GM18907 (cell line): ENCODE measurements around the gene DOCK1.
"Not testable (repeated sequence)": the region's sequence is repeated elsewhere in the genome, so short reads cannot be mapped to it uniquely, and the experiment has no call there.

Source experiments
- ATAC-seq: cut with Tn5 transposase; IDR thresholded peaks from one replicate; pipeline ENCODE4 v1.9.1; 2021; ENCODE audit warnings: mild to moderate bottlenecking, moderate library complexity; ENCODE audit not compliant: unreplicated experiment

DOCK1 gene

DNA sequence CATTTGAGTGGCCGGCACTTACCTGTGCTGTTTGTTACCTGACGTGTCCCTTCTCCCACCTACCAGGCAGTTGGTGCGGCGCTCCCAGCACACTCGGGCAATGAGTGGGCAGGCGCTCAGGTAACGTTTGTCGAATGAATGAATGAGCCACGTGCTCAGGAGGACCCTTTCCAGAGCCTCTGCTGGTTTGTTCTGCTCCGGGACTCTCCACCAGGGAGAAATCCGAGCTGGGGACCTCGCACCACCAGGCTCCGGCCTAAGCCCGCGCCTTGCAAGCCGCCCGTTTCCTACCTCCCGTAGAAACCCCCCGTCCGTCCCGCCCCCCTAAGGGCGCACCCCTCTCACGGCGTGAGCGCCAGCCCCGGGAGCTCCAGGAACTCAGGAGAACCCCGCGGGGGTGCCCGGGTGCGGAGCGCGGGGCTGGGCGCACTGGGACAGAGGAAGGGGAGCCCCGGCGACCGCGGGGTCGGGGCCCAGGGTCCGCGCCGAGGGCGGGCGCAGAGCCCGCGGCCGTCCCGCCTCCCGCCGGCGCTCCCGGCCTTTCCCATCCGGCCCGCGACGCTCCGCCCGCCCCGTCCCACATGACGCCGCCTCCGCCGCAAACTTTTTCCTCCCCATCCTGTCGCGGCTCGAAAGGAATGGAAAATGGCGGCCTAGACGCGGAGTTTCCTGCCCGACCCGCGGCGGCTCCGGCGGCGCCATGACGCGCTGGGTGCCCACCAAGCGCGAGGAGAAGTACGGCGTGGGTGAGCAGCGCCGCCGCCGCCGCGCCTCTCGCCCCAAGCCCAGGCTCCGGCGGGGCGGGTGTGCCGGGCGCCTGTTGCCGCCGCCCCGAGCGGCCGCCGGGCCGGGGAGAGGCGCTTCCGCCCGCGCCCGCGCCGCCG, at the start of gene DOCK1:
Gene DOCK1, plus strand, starts transcription at position 611 of the 884 bp plus-strand sequence. Its CDS starts 90 bp downstream, at position 701.
- no peak for ATAC-seq

GRCh38 chr10:126857178-126857806, 47.9 kb upstream of the DOCK1 start:
- ATAC-seq = no peak

- no peak for ATAC-seq
Measured at GRCh38 chr10:126867567-126868365, 37.5 kb upstream of the DOCK1 start.

DNA sequence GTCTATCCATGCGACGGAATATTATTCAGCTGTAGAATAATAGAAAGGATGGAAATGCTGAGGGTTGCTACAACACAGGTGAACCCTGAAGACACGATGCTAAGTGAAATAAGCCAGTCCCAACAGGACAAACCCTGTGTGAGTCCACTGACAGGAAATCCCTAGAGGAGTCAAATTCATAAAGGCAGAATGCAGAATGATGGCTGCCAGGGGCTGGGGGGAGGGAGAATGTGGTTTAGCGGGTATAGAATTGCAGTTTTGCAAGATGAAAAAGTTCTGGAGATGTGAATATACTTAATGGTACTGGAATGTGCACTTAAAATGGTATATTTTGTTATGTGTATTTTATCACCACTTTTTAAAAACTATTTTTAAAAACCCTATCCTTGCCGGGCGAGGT, 36.9 kb upstream of the DOCK1 start:
- no peak for ATAC-seq

- ATAC-seq = no peak
Measured at GRCh38 chr10:126872135-126872534, 33.1 kb upstream of the DOCK1 start.

- ATAC-seq = no peak
Measured at GRCh38 chr10:126872768-126873167, 32.5 kb upstream of the DOCK1 start.

GRCh38 chr10:126876456-126876855, 28.8 kb upstream of the DOCK1 start:
- ATAC-seq = no peak

GRCh38 chr10:126877390-126877789, 27.8 kb upstream of the DOCK1 start:
- ATAC-seq = no peak

DNA sequence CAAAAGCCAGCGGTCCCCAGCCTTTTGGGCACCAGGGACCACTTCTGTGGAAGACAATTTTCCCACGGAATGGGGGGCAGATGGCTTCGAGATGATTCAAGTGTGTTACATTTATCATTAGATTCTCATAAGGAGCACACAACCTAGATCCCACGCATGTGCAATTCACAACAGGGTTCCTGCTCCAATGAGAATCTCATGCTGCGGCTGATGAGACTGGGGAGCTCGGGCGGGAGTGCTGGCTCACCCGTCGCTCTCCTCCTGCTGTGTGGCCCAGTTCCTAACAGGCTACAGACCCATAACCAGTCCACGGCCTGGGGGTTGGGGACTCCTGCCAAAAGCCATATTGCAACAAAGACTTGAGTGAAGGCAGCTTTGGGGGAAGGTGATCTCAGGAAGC, 26.6 kb upstream of the DOCK1 start:
- ATAC-seq = no peak

- ATAC-seq = no peak
Measured at GRCh38 chr10:126880926-126881325, 24.3 kb upstream of the DOCK1 start.

DNA sequence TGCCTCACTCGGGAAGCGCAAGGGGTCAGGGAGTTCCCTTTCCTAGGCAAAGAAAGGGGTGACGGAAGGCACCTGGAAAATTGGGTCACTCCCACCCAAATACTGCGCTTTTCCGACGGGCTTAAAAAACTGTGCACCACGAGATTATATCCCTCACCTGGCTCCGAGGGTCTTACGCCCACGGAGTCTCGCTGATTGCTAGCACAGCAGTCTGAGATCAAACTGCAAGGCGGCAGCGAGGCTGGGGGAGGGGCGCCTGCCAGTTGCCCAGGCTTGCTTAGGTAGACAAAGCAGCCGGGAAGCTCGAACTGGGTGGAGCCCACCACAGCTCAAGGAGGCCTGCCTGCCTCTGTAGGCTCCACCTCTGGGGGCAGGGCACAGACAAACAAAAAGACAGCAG, 23.2 kb upstream of the DOCK1 start:
- ATAC-seq = not testable (repeated sequence)

DNA sequence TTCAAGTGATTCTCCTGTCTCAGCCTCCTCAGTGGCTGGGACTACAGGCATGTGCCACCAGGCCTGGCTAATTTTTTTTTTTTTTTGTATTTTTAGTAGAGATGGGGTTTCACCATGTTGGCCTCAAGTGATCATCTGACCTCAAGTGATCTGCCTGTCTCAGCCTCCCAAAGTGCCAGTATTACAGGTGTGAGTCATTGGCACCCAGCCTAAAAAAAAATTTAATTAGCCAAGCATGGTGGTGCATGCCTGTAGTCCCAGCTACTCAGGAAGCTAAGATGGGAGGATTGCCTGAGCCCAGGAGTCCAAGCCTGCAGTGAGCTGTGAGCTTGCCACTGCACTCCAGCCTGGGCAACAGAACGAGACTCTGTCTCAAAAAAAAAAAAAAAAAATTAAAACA, 16.8 kb upstream of the DOCK1 start:
- ATAC-seq = not testable (repeated sequence)

DNA sequence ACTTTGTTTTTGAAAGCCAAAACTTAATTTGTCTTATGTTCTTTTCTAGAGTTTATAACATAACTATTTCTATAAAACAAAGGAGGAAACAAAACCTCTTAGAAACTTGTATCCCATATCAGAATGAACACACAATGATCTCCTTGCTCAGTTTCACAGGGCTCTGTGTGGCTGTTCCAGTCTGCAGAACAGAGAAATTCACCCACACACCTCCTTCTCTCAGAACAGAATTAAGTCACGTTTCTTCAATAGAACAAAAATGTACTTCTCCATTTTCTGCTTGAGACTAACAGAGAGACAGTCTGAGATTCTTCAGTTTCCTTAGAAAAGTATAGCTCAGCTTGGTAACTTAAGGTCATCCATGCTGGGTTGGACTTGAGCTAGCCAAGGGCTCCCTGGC, 15.8 kb upstream of the DOCK1 start:
- no peak for ATAC-seq

DNA sequence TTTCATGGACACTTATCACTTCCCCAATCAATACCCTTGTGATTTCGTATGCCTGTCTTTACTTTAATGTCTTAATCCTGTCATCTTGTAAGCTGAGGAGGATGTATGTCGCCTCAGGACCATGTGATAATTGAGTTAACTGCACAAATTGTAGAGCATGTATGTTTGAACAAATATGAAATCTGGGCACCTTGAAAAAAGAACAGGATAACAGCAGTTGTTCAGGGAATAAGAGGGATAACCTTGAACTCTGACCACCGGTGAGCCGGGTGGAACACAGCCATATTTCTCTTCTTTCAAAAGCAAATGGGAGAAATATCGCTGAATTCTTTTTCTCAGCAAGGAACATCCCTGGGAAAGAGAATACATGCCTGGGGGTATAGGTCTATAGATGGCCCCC, 14.4 kb upstream of the DOCK1 start:
- not testable (repeated sequence) for ATAC-seq

GRCh38 chr10:126892226-126893175, 12.7 kb upstream of the DOCK1 start:
- no peak for ATAC-seq

GRCh38 chr10:126893206-126893605, 12.0 kb upstream of the DOCK1 start:
- ATAC-seq = no peak

GRCh38 chr10:126893841-126894240, 11.4 kb upstream of the DOCK1 start:
- no peak for ATAC-seq

DNA sequence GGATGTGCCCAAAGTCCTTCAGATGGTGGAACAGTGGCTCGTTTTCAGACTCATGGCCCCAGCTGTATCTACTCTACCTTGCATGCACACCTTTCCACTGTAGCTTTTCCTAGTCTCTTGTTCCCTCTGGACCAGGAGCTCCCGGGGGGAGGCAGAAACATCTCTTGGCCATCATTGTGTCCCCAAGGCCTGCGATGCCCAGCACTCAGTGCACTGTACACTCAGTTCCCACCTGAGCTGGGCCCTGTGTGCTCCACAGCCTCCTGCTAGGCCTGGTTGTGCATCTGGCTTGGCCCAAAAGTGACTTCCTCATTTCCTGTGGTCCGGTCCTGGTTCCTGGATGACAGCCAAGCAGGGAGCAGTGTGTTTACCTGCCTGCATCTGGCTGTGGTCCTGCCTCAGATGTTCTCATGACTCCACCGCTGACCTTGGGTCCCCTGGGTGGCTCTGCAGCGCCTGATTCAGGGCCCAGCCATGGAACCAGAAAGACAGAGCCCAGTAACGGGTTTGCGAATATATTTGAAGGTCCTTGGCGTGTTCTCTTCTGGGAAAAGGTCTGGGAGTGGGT, 9.9 kb upstream of the DOCK1 start:
- ATAC-seq = no peak

- ATAC-seq = no peak
Measured at GRCh38 chr10:126898460-126898859, 6.8 kb upstream of the DOCK1 start.

- ATAC-seq = not testable (repeated sequence)
Measured at GRCh38 chr10:126899529-126899928, 5.7 kb upstream of the DOCK1 start.
